ENCODE data around the gene ST6GALNAC5.

ST6GALNAC5 gene

GRCh38 chr1:76835203-76835602, 32.1 kb upstream of the ST6GALNAC5 start:
- TF ChIP-seq EZH2phosphoT487 (IDR thresholded peaks at IDR 0.05; ENCODE audit: borderline replicate concordance) (no peak), CTCF (conservative IDR thresholded peaks at IDR 0.05; ENCODE audit: low read length) (no peak)
- no peaks in the 10 kb centered on the region for H3K9me3 ChIP-seq (ENCODE audit: insufficient read depth, low read depth, low read length)

DNA sequence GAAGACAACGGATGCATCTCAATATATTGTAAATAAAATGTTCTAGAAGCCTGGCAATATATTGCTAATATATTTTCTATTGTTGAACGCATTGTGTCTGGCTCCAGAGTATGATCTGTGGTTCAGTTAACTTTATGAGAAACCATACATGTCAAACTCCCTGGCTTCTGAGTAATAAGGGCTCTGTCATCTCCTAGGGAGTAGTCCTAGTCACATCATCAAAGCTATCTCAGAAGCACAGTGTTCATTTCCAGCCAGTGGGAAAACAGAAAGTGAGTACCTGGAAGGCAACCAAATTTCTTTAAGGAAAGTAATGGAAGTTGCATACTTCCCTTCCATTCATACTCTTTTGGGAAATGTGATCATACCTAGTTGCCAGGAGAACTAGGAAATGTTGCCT, 27.0 kb upstream of the ST6GALNAC5 start:
- H3K27me3 ChIP-seq (ENCODE audit: insufficient read depth, low read length, poor library complexity, severe bottlenecking): no peaks in the 10 kb centered on the region
- TF ChIP-seq EZH2phosphoT487 (IDR thresholded peaks at IDR 0.05; ENCODE audit: borderline replicate concordance): no peak
- TF ChIP-seq CTCF (conservative IDR thresholded peaks at IDR 0.05; ENCODE audit: low read length): no peak
- H3K9ac ChIP-seq (ENCODE audit: low read depth, low read length, poor library complexity, severe bottlenecking): no peak overlapping the region
- no peak overlapping the region for H3K4me2 ChIP-seq (ENCODE audit: low read depth, low read length, poor library complexity, severe bottlenecking)
- H3K9me3 ChIP-seq (ENCODE audit: insufficient read depth, low read depth, low read length): no peaks in the 10 kb centered on the region
- no peaks in the 10 kb centered on the region for H3K4me1 ChIP-seq (ENCODE audit: insufficient read depth, low read length, poor library complexity, severe bottlenecking)
- no peaks in the 10 kb centered on the region for H4K20me1 ChIP-seq (ENCODE audit: insufficient read depth, low read length, poor library complexity, severe bottlenecking)
- H3K36me3 ChIP-seq (ENCODE audit: insufficient read depth, low read length): no peaks in the 10 kb centered on the region
- H3F3A ChIP-seq (ENCODE audit: low read depth): no peaks in the 10 kb centered on the region
- no peaks in the 10 kb centered on the region for H3K79me2 ChIP-seq (ENCODE audit: insufficient read depth, low read length)
- no peaks in the 10 kb centered on the region for H3K9me2 ChIP-seq (replicated peaks; ENCODE audit: low read depth, low read length)
- H3K4me3 ChIP-seq (ENCODE audit: low read length, poor library complexity, severe bottlenecking): no peak overlapping the region
- H2AFZ ChIP-seq (ENCODE audit: low read length): no peak overlapping the region

More at GRCh38 chr1:76835203-76835602, 32.1 kb upstream of the ST6GALNAC5 start:
- no peak overlapping the region for H3K4me3 ChIP-seq (ENCODE audit: low read length, poor library complexity, severe bottlenecking)
- no peaks in the 10 kb centered on the region for H3F3A ChIP-seq (ENCODE audit: low read depth)
- no peak overlapping the region for H2AFZ ChIP-seq (ENCODE audit: low read length)
- H3K27me3 ChIP-seq (ENCODE audit: insufficient read depth, low read length, poor library complexity, severe bottlenecking): no peaks in the 10 kb centered on the region
- H3K79me2 ChIP-seq (ENCODE audit: insufficient read depth, low read length): no peaks in the 10 kb centered on the region
- no peaks in the 10 kb centered on the region for H4K20me1 ChIP-seq (ENCODE audit: insufficient read depth, low read length, poor library complexity, severe bottlenecking)
- H3K9ac ChIP-seq (ENCODE audit: low read depth, low read length, poor library complexity, severe bottlenecking): no peak overlapping the region
- no peak overlapping the region for H3K4me2 ChIP-seq (ENCODE audit: low read depth, low read length, poor library complexity, severe bottlenecking)
- H3K4me1 ChIP-seq (ENCODE audit: insufficient read depth, low read length, poor library complexity, severe bottlenecking): no peaks in the 10 kb centered on the region
- no peaks in the 10 kb centered on the region for H3K9me2 ChIP-seq (replicated peaks; ENCODE audit: low read depth, low read length)
- no peaks in the 10 kb centered on the region for H3K36me3 ChIP-seq (ENCODE audit: insufficient read depth, low read length)

DNA sequence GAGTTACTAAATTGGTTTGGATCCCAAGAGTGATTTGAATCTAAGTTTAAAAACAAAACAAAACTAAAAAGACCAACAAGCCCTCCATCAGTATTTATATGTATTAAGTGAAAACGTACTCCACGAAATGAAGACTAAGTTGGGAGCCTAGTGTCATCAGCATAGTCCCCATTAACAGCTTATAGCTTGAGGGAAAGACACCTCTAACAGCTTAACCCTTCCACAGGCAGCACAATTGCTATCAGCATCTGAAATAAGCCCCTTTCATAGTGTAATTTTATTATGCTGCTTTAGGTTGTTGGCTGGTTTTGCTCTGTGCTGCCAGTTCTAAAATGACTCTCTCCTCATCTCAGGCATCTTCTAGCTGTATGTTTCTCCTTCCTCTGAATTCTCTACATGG, 25.8 kb upstream of the ST6GALNAC5 start:
- Histone ChIP-seq H4K20me1 (ENCODE audit: insufficient read depth, low read length, poor library complexity, severe bottlenecking) (no peaks in the 10 kb centered on the region), H3K27me3 (ENCODE audit: insufficient read depth, low read length, poor library complexity, severe bottlenecking) (no peaks in the 10 kb centered on the region), H3K9ac (ENCODE audit: low read depth, low read length, poor library complexity, severe bottlenecking) (no peak overlapping the region), H3K79me2 (ENCODE audit: insufficient read depth, low read length) (no peaks in the 10 kb centered on the region), H3F3A (ENCODE audit: low read depth) (no peaks in the 10 kb centered on the region), H3K36me3 (ENCODE audit: insufficient read depth, low read length) (no peaks in the 10 kb centered on the region), H3K9me3 (ENCODE audit: insufficient read depth, low read depth, low read length) (no peaks in the 10 kb centered on the region), H3K4me2 (ENCODE audit: low read depth, low read length, poor library complexity, severe bottlenecking) (no peak overlapping the region), H3K9me2 (replicated peaks; ENCODE audit: low read depth, low read length) (no peaks in the 10 kb centered on the region), H3K4me1 (ENCODE audit: insufficient read depth, low read length, poor library complexity, severe bottlenecking) (no peaks in the 10 kb centered on the region), H2AFZ (ENCODE audit: low read length) (peak overlapping the region; percentile 26), H3K4me3 (ENCODE audit: low read length, poor library complexity, severe bottlenecking) (no peak overlapping the region)
- no peak for TF ChIP-seq CTCF (conservative IDR thresholded peaks at IDR 0.05; ENCODE audit: low read length)
- no peak for TF ChIP-seq EZH2phosphoT487 (IDR thresholded peaks at IDR 0.05; ENCODE audit: borderline replicate concordance)
